Measurements from ENCODE around the gene GPR12.

GPR12 gene

DNA sequence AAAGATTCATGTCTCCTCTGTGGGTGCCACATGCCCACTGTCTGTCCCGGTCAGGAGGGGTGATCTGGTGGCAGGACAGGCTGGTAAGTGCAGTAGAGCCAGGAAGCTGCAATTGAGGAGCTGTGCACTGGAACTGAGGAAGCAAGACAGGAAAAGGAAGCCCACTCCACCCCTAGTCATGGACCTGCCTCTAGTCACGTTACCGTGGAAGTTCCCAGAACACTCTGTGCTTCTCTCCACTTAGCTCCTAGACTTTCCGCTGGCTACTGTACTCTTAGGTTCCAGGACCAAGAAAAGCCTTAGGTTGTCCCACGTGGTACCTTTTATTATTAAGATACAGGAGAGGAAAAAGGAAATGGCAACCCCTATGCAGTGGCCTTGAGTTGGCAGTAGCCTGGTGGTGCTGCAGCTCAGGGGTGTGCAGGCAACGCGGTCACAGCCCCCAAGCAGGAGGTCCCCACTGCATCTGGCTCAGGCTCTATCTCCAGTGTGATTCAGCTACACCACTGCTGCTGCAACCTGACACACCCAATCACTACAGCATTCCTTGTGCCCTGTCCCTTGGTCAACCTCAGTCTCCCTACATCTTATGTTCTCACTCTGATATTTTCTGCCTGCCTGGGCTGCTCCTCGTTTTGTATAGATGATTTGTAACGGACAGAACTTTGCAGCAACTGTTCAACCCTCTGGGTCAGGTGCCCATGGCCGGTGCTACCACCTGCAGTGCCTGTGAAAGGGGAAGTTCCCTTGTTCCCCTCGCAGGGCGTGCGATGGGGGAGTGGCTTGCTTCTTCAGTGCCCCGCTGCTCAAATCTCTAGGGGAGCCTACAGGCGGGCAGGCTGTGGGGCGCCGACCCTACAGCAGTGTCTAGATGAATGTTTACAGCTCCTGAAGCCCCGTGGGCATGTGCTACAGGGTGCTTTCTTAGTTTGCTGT is 24.4 kb upstream of the GPR12 start:
- Histone ChIP-seq H3K27me3 (replicated peaks in 2 of 5; ENCODE audit: control insufficient read depth in 4 of 5, insufficient read depth in 5 of 5, low read length in 4 of 5) (no peaks in the 10 kb centered on the region), H3K9me3 (ENCODE audit: control extremely low read depth in 1 of 5, control insufficient read depth in 4 of 5, insufficient read depth in 2 of 5, low read depth in 1 of 5, low read length in 4 of 5) (peaks cover 0 to 3% (median 0%) of the 10 kb centered on the region in 5 experiments), H3K27ac (ENCODE audit: insufficient read depth in 1 of 2, low read depth in 1 of 2, low read length in 2 of 2, poor library complexity in 1 of 2, severe bottlenecking in 2 of 2) (no peak overlapping the region), H3K4me3 (ENCODE audit: control insufficient read depth in 1 of 7, extremely low read depth in 1 of 7, insufficient read depth in 4 of 7, low read depth in 2 of 7, low read length in 6 of 7) (peak overlapping the region in 6 of 7 experiments; percentile 23 to 80 (median 61)), H3K4me1 (ENCODE audit: control extremely low read depth in 1 of 4, control insufficient read depth in 4 of 4, insufficient read depth in 4 of 4, low read length in 3 of 4) (peaks cover 0 to 24% (median 22%) of the 10 kb centered on the region in 4 experiments), H3K36me3 (ENCODE audit: control insufficient read depth in 4 of 4, insufficient read depth in 4 of 4, low read length in 3 of 4) (no peaks in the 10 kb centered on the region)
- WGBS (ENCODE audit: insufficient coverage): 14% methylated on average over 15 of the region's 18 CpGs
- peak; percentile 50 to 89 (median 87) for DNase-seq
- POLR2A ChIA-PET: interaction anchor here (1.4 kb wide), 1 partner anchor 65 kb away, joined by 4 read pairs; no protein-coding TSS in a partner anchor
- CTCF ChIA-PET: interaction anchor here (1.0 to 2.3 kb wide), 6 partner anchors 14 to 87 kb away, joined by 3 to 12 read pairs (median 4); no protein-coding TSS in a partner anchor

DNA sequence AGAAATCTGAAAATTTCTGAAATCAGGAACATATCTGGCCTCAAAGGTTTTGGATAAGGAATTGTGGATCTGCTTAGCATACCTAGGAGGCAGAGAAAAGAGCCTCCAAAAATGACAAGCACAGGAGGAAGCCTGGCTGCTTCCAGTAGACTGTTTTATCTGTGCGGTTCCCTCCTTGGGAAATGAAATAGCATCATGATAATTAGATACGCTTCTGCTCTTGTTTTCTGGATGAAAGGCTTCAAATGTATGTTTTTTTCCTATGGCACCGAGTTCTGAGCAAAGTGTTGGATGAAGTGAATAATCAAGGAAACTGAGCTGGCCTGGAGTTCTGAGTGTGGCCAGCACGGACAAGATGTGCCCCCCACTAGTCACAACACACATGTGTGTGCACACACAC is 19.8 kb upstream of the GPR12 start:
- ChIA-PET POLR2A (no interaction called here), CTCF (interaction anchor here (0.6 kb wide), 1 partner anchor 34 kb away, joined by 3 read pairs; no protein-coding TSS in a partner anchor)
- no CpG with 5 or more reads among the region's 4 CpGs for WGBS (ENCODE audit: insufficient coverage)
- Histone ChIP-seq H3K36me3 (ENCODE audit: control insufficient read depth in 4 of 4, insufficient read depth in 4 of 4, low read length in 3 of 4) (no peaks in the 10 kb centered on the region), H3K27me3 (replicated peaks in 2 of 5; ENCODE audit: control insufficient read depth in 4 of 5, insufficient read depth in 5 of 5, low read length in 4 of 5) (no peaks in the 10 kb centered on the region), H3K4me3 (ENCODE audit: control insufficient read depth in 1 of 7, extremely low read depth in 1 of 7, insufficient read depth in 4 of 7, low read depth in 2 of 7, low read length in 6 of 7) (no peak overlapping the region), H3K4me1 (ENCODE audit: control extremely low read depth in 1 of 4, control insufficient read depth in 4 of 4, insufficient read depth in 4 of 4, low read length in 3 of 4) (peaks cover 0 to 12% (median 11%) of the 10 kb centered on the region in 4 experiments), H3K27ac (ENCODE audit: insufficient read depth in 1 of 2, low read depth in 1 of 2, low read length in 2 of 2, poor library complexity in 1 of 2, severe bottlenecking in 2 of 2) (no peak overlapping the region), H3K9me3 (ENCODE audit: control extremely low read depth in 1 of 5, control insufficient read depth in 4 of 5, insufficient read depth in 2 of 5, low read depth in 1 of 5, low read length in 4 of 5) (peaks cover 0 to 3% (median 0%) of the 10 kb centered on the region in 5 experiments)
- DNase-seq: no peak

DNA sequence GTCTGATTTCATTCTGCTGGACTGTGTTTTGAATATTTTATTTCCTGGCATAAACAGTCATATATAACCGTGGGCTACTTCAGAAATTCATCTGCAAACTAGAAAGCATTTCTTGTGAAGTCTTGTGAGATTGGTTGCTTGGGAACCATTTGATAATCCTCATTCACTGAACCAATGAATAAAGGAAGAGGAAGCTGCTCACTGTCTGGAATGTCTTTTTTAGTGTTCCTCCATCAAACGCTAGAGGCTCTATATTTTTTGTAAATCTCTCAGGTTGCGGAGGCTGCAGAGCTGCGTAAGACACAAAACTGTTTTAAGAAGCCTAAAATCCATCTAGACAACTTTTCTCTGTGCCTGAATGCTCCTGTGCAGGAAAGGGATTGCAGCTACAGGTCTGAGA is 18.7 kb upstream of the GPR12 start:
- H3K27ac ChIP-seq (ENCODE audit: insufficient read depth in 1 of 2, low read depth in 1 of 2, low read length in 2 of 2, poor library complexity in 1 of 2, severe bottlenecking in 2 of 2): no peak overlapping the region
- peaks cover 0 to 3% (median 0%) of the 10 kb centered on the region in 5 experiments for H3K9me3 ChIP-seq (ENCODE audit: control extremely low read depth in 1 of 5, control insufficient read depth in 4 of 5, insufficient read depth in 2 of 5, low read depth in 1 of 5, low read length in 4 of 5)
- no peak overlapping the region for H3K4me3 ChIP-seq (ENCODE audit: control insufficient read depth in 1 of 7, extremely low read depth in 1 of 7, insufficient read depth in 4 of 7, low read depth in 2 of 7, low read length in 6 of 7)
- no peaks in the 10 kb centered on the region for H3K27me3 ChIP-seq (replicated peaks in 2 of 5; ENCODE audit: control insufficient read depth in 4 of 5, insufficient read depth in 5 of 5, low read length in 4 of 5)
- POLR2A ChIA-PET: no interaction called here
- H3K36me3 ChIP-seq (ENCODE audit: control insufficient read depth in 4 of 4, insufficient read depth in 4 of 4, low read length in 3 of 4): no peaks in the 10 kb centered on the region
- CTCF ChIA-PET: no interaction called here
- WGBS (ENCODE audit: insufficient coverage): 63% methylated on average over 1 of the region's 4 CpGs
- no peak for DNase-seq
- H3K4me1 ChIP-seq (ENCODE audit: control extremely low read depth in 1 of 4, control insufficient read depth in 4 of 4, insufficient read depth in 4 of 4, low read length in 3 of 4): peaks cover 0 to under 1% (median under 1%) of the 10 kb centered on the region in 4 experiments

DNA sequence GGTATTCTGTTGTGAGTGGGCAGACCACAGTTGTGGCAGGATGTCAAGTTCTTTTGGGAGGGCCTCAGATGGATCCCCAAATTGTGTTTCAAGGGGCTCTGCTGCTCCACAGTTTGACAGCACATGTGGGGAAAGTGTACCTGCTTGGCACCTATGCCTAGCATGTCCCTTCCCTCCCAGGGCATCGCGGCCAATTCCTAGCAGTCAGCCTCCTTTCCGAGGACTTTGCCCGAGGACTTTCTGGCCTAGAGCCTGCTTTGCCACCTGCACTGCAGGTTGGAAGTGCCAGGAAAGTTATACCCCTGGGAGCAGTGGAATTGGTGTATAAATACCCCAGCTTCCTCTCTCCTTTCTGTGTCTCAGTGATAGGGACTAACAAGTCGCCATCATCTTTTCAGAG is 11.9 kb upstream of the GPR12 start:
- H3K27me3 ChIP-seq (replicated peaks in 2 of 5; ENCODE audit: control insufficient read depth in 4 of 5, insufficient read depth in 5 of 5, low read length in 4 of 5): no peaks in the 10 kb centered on the region
- H3K4me1 ChIP-seq (ENCODE audit: control extremely low read depth in 1 of 4, control insufficient read depth in 4 of 4, insufficient read depth in 4 of 4, low read length in 3 of 4): no peaks in the 10 kb centered on the region
- ChIA-PET CTCF (no interaction called here), POLR2A (no interaction called here)
- 97% methylated on average over 5 of the region's 5 CpGs for WGBS (ENCODE audit: insufficient coverage)
- no peak for DNase-seq
- no peaks in the 10 kb centered on the region for H3K36me3 ChIP-seq (ENCODE audit: control insufficient read depth in 4 of 4, insufficient read depth in 4 of 4, low read length in 3 of 4)
- H3K27ac ChIP-seq (ENCODE audit: insufficient read depth in 1 of 2, low read depth in 1 of 2, low read length in 2 of 2, poor library complexity in 1 of 2, severe bottlenecking in 2 of 2): no peak overlapping the region
- no peak overlapping the region for H3K4me3 ChIP-seq (ENCODE audit: control insufficient read depth in 1 of 7, extremely low read depth in 1 of 7, insufficient read depth in 4 of 7, low read depth in 2 of 7, low read length in 6 of 7)
- H3K9me3 ChIP-seq (ENCODE audit: control extremely low read depth in 1 of 5, control insufficient read depth in 4 of 5, insufficient read depth in 2 of 5, low read depth in 1 of 5, low read length in 4 of 5): no peaks in the 10 kb centered on the region

DNA sequence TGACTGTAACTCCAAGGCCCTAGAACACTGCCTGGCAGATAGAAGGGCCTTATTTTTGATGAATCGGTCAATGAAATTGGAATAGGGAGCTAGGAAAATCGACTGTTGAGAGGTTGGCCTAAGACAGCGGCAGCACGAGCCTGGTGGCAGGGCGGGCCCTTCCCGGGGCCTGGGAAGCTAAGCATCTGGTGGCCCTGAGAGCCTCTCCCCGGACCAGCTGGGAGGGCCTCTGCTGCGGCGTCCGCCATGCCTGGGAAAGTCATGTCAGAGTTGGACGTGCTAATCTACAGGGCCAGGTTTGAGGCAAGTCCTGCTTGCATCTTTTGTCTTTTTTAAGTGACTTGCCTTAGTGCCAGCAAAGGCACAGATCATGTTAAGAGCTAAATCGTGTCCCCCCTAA is 11.2 kb upstream of the GPR12 start:
- WGBS (ENCODE audit: insufficient coverage): 97% methylated on average over 12 of the region's 12 CpGs
- CTCF ChIA-PET: interaction anchor here (0.7 kb wide), 1 partner anchor 13 kb away, joined by 3 read pairs; no protein-coding TSS in a partner anchor
- Histone ChIP-seq H3K36me3 (ENCODE audit: control insufficient read depth in 4 of 4, insufficient read depth in 4 of 4, low read length in 3 of 4) (no peaks in the 10 kb centered on the region), H3K27me3 (replicated peaks in 2 of 5; ENCODE audit: control insufficient read depth in 4 of 5, insufficient read depth in 5 of 5, low read length in 4 of 5) (peaks cover 0 to 4% (median 0%) of the 10 kb centered on the region in 5 experiments), H3K9me3 (ENCODE audit: control extremely low read depth in 1 of 5, control insufficient read depth in 4 of 5, insufficient read depth in 2 of 5, low read depth in 1 of 5, low read length in 4 of 5) (no peaks in the 10 kb centered on the region), H3K4me1 (ENCODE audit: control extremely low read depth in 1 of 4, control insufficient read depth in 4 of 4, insufficient read depth in 4 of 4, low read length in 3 of 4) (no peaks in the 10 kb centered on the region), H3K27ac (ENCODE audit: insufficient read depth in 1 of 2, low read depth in 1 of 2, low read length in 2 of 2, poor library complexity in 1 of 2, severe bottlenecking in 2 of 2) (no peak overlapping the region), H3K4me3 (ENCODE audit: control insufficient read depth in 1 of 7, extremely low read depth in 1 of 7, insufficient read depth in 4 of 7, low read depth in 2 of 7, low read length in 6 of 7) (no peak overlapping the region)
- POLR2A ChIA-PET: no interaction called here
- no peak for DNase-seq

DNA sequence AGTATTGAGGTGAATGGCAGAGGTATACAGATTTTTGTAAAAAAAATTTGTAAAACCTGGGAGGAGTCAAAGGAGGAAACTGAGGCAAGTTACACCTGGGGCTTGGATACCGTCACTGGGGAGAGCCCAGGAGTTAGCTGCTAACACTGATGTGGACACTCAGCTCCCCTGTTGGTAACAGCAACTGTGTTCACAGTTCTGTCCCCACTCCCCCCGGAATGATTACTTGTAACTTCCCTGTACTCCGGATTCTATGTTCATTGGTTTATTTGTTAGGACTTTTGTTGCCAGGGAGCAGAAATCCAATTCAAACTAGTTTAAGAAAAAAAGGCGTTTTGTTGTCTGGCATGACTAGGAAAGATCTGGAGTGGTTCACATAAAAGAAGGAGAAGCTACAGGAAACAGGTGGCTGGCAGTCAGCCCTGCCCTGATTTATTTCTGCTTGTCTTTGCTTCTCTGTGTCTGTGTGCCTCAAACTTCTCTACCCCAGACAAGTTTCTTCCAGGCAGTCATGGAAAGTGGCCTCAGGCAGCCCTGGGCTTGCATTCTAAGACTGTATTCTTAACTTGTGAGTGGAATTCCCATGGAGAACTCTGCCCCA is 2.3 kb upstream of the GPR12 start:
- Histone ChIP-seq H3K27ac (ENCODE audit: insufficient read depth in 1 of 2, low read depth in 1 of 2, low read length in 2 of 2, poor library complexity in 1 of 2, severe bottlenecking in 2 of 2) (no peak overlapping the region), H3K4me1 (ENCODE audit: control extremely low read depth in 1 of 4, control insufficient read depth in 4 of 4, insufficient read depth in 4 of 4, low read length in 3 of 4) (peaks cover 0 to 25% (median 17%) of the 10 kb centered on the region in 4 experiments), H3K4me3 (ENCODE audit: control insufficient read depth in 1 of 7, extremely low read depth in 1 of 7, insufficient read depth in 4 of 7, low read depth in 2 of 7, low read length in 6 of 7) (no peak overlapping the region), H3K9me3 (ENCODE audit: control extremely low read depth in 1 of 5, control insufficient read depth in 4 of 5, insufficient read depth in 2 of 5, low read depth in 1 of 5, low read length in 4 of 5) (no peaks in the 10 kb centered on the region), H3K36me3 (ENCODE audit: control insufficient read depth in 4 of 4, insufficient read depth in 4 of 4, low read length in 3 of 4) (no peaks in the 10 kb centered on the region), H3K27me3 (replicated peaks in 2 of 5; ENCODE audit: control insufficient read depth in 4 of 5, insufficient read depth in 5 of 5, low read length in 4 of 5) (peaks cover 10 to 57% (median 16%) of the 10 kb centered on the region in 5 experiments)
- peak in 2 of 3 donors; percentile 50 to 56 for DNase-seq
- ChIA-PET CTCF (interaction anchor here (0.6 to 1.4 kb wide), 5 partner anchors 12 to 178 kb away, joined by 3 to 5 read pairs (median 3); no protein-coding TSS in a partner anchor), POLR2A (no interaction called here)
- 89% methylated on average over 3 of the region's 4 CpGs for WGBS (ENCODE audit: insufficient coverage)
